ENCODE results near the gene AOC1. TPM values are rescaled to one million over a fixed set of nuclear protein-coding genes. Genes with fewer than 3 reads are reported as not detected.

Gene AOC1
- total and polyA plus RNA-seq, 2 experiments from 2014 or later = not detected

DNA sequence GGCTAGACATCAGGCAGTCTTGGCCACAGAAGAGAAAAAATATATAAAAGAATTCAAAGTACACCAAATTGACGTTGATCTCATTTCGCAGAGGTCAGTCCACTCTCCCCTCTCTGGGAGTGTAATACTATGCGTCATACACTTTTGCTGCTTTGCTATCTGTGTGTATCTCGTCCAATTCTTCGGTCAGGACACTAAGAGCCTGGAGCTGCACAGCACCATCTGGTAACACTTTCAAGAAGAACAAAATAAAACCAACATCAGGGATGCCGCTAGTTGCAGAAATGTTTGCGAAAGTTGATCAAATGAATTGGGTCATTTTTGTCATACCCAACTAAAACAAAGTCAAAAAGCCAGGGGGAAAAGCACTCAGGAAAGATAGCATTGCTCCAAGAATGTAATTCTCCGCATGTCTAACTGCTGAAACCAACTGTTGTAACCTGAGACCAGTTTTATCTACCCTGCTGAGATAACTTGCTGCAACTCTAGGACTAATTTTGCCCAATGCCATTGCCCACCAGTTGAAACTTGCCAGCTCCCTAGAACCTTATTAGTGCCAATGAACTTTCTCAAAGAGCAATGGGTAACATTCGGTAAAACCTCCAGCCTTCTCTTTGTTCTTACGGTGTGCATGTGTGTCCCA is 28.7 kb upstream of the AOC1 start:
- Histone ChIP-seq H3K9me2 (ENCODE audit: insufficient read depth) (no peaks in the 10 kb centered on the region), H3K79me2 (ENCODE audit: insufficient read depth) (no peaks in the 10 kb centered on the region), H3K9me3 (ENCODE audit: low read depth) (no peaks in the 10 kb centered on the region), H2AFZ (no peak overlapping the region), H3K27ac (no peak overlapping the region), H4K20me1 (ENCODE audit: insufficient read depth) (no peaks in the 10 kb centered on the region), H3K4me3 (no peak overlapping the region), H3K4me1 (ENCODE audit: insufficient read depth) (no peaks in the 10 kb centered on the region), H3K27me3 (replicated peaks; ENCODE audit: insufficient read depth) (no peaks in the 10 kb centered on the region), H3K36me3 (ENCODE audit: low read depth) (no peaks in the 10 kb centered on the region), H3K9ac (no peak overlapping the region), H3K4me2 (ENCODE audit: unreplicated experiment) (no peak overlapping the region), H3F3A (ENCODE audit: insufficient read depth) (no peaks in the 10 kb centered on the region)
- TF ChIP-seq EZH2 (IDR thresholded peaks at IDR 0.05; ENCODE audit: insufficient read depth, poor library complexity, severe bottlenecking) (no peak), EZH2phosphoT487 (IDR thresholded peaks at IDR 0.05; ENCODE audit: insufficient read depth, low read depth) (no peak)
- 39 to 43% methylated on average over 10 of the region's 10 CpGs for WGBS, 2 experiments (ENCODE audit: low coverage in 1 of 2, low lambda C conversion rate in 2 of 2, missing lambda C conversion rate in 2 of 2)
- in situ Hi-C loops (cut with MboI) = no loop called here
- no peak for DNase-seq

DNA sequence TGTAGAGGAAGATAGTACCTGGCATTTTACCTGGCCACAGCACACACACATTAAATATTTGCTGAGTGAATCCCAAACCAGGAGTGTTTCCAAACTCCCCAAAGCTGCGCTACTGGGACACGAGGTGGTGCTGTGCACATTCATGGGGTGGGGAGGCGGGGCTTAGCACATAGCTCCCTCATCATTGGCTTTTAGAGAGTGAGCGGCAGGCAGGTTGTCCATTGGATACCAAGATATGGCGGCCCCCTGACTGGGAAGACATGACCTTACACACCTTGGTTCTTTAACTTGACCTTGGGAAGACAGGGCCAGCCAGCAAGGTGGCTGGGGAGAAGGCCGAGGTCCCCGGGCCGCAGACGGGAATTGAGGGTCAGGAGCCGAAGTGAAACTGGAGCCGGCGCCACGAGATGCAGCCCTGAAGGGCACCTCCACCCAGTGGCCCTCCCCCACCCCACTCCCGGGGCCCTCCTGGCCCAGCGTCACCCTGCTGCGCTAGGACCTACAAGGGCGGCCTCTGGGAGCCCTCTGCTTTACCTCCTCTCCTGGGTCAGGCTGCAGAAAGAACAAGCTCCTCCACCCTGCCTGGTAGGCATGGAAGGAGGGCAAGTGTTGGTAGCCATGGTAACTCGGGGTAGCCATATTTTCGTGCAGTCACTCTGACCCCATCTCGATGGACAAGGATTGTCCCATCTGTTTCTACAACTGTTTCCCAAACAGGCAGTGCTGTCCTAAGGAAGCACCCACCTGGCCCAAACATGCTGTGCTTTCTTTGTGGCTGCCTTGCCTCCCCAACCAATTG is 27.7 kb upstream of the AOC1 start:
- Histone ChIP-seq H3K9me2 (ENCODE audit: insufficient read depth) (no peaks in the 10 kb centered on the region), H3K4me3 (no peak overlapping the region), H2AFZ (no peak overlapping the region), H3K4me1 (ENCODE audit: insufficient read depth) (no peaks in the 10 kb centered on the region), H3K27ac (no peak overlapping the region), H4K20me1 (ENCODE audit: insufficient read depth) (no peaks in the 10 kb centered on the region), H3K9ac (no peak overlapping the region), H3K9me3 (ENCODE audit: low read depth) (no peaks in the 10 kb centered on the region), H3K27me3 (replicated peaks; ENCODE audit: insufficient read depth) (no peaks in the 10 kb centered on the region), H3K79me2 (ENCODE audit: insufficient read depth) (no peaks in the 10 kb centered on the region), H3K36me3 (ENCODE audit: low read depth) (no peaks in the 10 kb centered on the region), H3F3A (ENCODE audit: insufficient read depth) (no peaks in the 10 kb centered on the region), H3K4me2 (ENCODE audit: unreplicated experiment) (no peak overlapping the region)
- TF ChIP-seq EZH2phosphoT487 (IDR thresholded peaks at IDR 0.05; ENCODE audit: insufficient read depth, low read depth) (no peak), EZH2 (IDR thresholded peaks at IDR 0.05; ENCODE audit: insufficient read depth, poor library complexity, severe bottlenecking) (no peak)
- DNase-seq = no peak
- 51 to 53% methylated on average over 13 to 20 of the region's 20 CpGs for WGBS, 2 experiments (ENCODE audit: low coverage in 1 of 2, low lambda C conversion rate in 2 of 2, missing lambda C conversion rate in 2 of 2)
- in situ Hi-C loops (cut with MboI) = no loop called here

DNA sequence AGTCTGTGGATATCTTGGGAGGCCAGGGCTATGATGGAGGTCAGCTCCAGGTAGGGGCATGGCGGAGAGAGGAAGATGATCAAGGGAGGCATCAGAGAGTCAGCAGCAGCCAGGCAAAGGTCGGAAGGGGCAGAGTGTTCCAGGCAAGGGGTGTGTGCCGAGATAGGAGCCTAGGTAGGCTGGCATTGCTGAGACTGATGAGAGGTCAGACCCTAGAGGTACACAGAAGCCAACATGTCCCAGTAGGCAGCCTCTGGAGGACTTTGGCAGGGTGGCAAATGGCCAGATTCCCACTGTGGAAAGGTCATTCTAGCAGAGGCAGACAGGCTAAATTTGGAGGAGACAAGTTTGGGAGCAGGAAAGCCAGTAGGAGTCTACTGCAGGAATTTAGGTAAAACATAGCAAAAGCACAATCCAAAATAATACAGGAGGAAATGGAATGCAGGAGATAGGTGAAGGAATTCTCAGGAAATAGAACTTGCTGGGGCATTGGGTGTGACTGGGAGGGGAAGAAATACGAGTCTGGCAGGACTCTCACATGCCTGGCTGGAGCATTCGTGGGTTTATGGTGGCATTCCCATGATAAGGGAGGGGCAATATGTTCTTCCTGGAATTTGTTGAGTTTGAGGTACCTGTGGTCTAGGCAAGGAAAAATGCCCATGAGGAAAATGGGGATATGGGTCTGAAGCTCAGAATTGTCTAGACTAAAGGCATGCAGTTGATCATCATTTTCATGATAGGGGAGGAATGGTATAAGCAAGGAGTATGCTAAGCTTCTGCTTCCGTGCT is 26.1 kb upstream of the AOC1 start:
- Histone ChIP-seq H3K79me2 (ENCODE audit: insufficient read depth) (no peaks in the 10 kb centered on the region), H3K9me3 (ENCODE audit: low read depth) (no peaks in the 10 kb centered on the region), H3K9ac (no peak overlapping the region), H2AFZ (no peak overlapping the region), H3K4me2 (ENCODE audit: unreplicated experiment) (no peak overlapping the region), H3K9me2 (ENCODE audit: insufficient read depth) (no peaks in the 10 kb centered on the region), H3F3A (ENCODE audit: insufficient read depth) (no peaks in the 10 kb centered on the region), H4K20me1 (ENCODE audit: insufficient read depth) (no peaks in the 10 kb centered on the region), H3K27ac (no peak overlapping the region), H3K4me1 (ENCODE audit: insufficient read depth) (no peaks in the 10 kb centered on the region), H3K4me3 (no peak overlapping the region), H3K27me3 (replicated peaks; ENCODE audit: insufficient read depth) (no peaks in the 10 kb centered on the region), H3K36me3 (ENCODE audit: low read depth) (no peaks in the 10 kb centered on the region)
- TF ChIP-seq EZH2 (IDR thresholded peaks at IDR 0.05; ENCODE audit: insufficient read depth, poor library complexity, severe bottlenecking) (no peak), EZH2phosphoT487 (IDR thresholded peaks at IDR 0.05; ENCODE audit: insufficient read depth, low read depth) (no peak)
- no peak for DNase-seq
- in situ Hi-C loops (cut with MboI) = no loop called here
- 24 to 28% methylated on average over 6 of the region's 6 CpGs for WGBS, 2 experiments (ENCODE audit: low coverage in 1 of 2, low lambda C conversion rate in 2 of 2, missing lambda C conversion rate in 2 of 2)

- Histone ChIP-seq H4K20me1 (ENCODE audit: insufficient read depth) (no peaks in the 10 kb centered on the region), H3K9me3 (ENCODE audit: low read depth) (no peaks in the 10 kb centered on the region), H3K4me1 (ENCODE audit: insufficient read depth) (no peaks in the 10 kb centered on the region), H3K9me2 (ENCODE audit: insufficient read depth) (no peaks in the 10 kb centered on the region), H3K27ac (no peak overlapping the region), H3K9ac (no peak overlapping the region), H2AFZ (no peak overlapping the region), H3F3A (ENCODE audit: insufficient read depth) (no peaks in the 10 kb centered on the region), H3K36me3 (ENCODE audit: low read depth) (no peaks in the 10 kb centered on the region), H3K4me2 (ENCODE audit: unreplicated experiment) (no peak overlapping the region), H3K4me3 (no peak overlapping the region), H3K79me2 (ENCODE audit: insufficient read depth) (no peaks in the 10 kb centered on the region), H3K27me3 (replicated peaks; ENCODE audit: insufficient read depth) (no peaks in the 10 kb centered on the region)
- in situ Hi-C loops (cut with MboI) = no loop called here
- DNase-seq = no peak
- TF ChIP-seq EZH2 (IDR thresholded peaks at IDR 0.05; ENCODE audit: insufficient read depth, poor library complexity, severe bottlenecking) = no peak
- TF ChIP-seq EZH2phosphoT487 (IDR thresholded peaks at IDR 0.05; ENCODE audit: insufficient read depth, low read depth) = no peak
- WGBS, 2 experiments (ENCODE audit: low coverage in 1 of 2, low lambda C conversion rate in 2 of 2, missing lambda C conversion rate in 2 of 2) = 22 to 24% methylated on average over 2 of the region's 2 CpGs
Measured at GRCh38 chr7:150828384-150828783, 23.9 kb upstream of the AOC1 start.

Data from GM23248 (cell line).